Suppressor macrophage treated with lipopolysaccharide for 4 hours (primary cell): Measurements from ENCODE around the gene CCDC71.

Experiments
- DNase-seq: peaks from one replicate; pipeline ENCODE4 v3.0.0-alpha.2; 2020

Gene CCDC71

DNA sequence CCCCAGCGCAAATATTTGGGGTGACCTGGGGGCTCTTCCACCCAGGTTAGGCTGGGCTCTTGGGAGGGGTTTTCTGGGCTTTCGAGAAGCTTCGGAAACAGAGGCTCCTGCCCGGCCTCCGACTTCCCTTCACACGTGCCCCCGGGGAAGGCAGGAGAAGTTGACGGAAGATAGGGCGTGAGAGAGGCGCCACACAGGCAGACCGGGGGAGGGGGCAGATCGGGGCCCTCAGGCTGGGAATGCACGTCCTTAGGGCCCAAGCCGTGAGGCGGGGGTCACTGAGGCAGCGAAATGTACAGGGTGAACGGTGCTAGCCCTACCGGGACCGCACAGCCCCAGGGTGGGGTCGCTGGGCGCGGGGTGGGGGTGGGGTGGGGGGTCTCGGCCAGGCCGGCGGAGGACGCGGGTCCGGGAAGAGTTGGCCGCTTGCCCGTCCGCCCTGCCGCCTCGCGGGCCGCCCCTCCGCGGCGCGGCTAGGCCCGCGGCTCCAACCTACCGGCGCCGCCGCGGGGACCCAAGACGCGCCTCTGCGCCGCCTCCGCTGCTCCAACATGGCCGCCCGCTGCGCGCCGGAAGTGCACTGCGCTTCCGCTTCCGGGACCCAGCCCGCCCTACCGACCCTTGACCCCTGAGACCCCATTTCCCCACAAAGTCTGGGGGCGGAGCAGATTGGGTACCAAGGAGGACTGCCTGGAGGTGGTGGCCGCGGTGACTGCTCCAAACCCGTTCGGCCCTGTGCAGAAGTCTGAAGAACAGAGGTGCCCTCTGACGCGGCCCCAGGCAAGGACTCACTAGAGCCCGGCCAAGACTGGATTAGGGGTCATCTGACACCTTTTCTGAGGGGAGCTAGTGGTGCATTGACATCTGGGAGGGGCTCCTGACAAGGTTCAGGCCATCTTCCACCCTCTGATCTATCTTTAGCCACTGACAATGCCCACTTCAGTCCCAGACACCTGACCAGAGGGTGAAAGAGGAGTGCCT is at the start of gene CCDC71:
Gene CCDC71 (minus strand): TSS at position 561 of the 981 bp plus-strand sequence. CDS start 2,123 bp downstream, outside the sequence.
- DNase-seq, result peak; percentile 83

DNA sequence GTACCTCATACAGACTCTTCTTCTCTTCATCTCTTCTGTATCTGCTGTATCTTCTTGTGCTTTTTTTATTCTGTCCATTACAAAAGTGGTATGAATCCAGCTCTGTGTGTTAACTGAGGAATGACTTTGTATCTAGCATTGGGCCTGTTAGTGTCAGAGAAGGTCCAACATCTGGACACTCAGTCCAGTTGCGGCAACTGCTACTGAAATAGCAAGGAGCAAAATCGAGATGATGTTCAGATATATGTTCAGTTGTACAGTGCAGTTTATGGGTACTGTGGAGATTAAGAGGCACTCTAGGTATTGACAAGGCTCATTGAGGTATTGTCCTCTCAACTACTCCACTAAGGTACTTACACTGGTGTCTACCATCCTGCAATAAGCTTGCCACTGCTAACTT is 47.9 kb upstream of the CCDC71 start:
- no peak for DNase-seq

DNA sequence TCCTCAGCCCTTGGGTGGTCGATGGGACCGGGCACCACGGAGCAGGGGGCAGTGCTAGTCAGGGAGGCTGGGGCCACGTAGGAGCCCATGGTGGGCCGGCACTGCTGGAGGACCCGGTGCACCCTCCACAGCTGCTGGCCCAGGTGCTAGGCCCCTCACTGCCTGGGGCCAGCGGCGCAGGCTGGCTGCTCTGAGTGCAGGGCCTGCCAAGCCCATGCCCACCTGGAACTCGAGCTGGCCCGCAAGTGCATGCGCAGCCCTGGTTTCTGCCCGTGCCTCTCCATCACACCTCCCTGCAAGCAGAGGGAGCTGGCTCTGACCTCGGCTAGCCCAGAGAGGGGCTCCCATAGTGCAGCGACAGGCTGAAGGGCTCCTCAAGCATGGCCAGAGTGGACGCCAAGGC is 47.4 kb upstream of the CCDC71 start:
- no peak for DNase-seq

DNA sequence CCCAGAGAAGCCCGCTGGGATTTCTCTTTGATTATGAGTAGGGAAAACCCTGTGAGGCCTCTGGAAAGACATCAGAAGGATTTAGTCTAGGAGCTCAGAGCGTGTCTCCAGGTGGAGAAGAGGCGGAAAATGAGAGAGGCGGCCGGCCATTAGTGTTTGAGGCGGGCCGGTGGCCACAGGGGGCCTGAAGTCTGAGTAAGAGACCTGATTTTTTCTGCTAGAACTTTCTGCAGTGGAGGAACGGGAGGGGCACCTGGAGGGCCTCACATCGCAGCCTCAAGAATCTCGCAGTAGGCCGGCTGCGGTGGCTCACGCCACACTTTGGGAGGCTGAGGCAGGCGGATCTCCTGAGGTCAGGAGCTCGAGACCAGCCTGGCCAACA is 33.8 kb upstream of the CCDC71 start:
- DNase-seq, result no peak

DNA sequence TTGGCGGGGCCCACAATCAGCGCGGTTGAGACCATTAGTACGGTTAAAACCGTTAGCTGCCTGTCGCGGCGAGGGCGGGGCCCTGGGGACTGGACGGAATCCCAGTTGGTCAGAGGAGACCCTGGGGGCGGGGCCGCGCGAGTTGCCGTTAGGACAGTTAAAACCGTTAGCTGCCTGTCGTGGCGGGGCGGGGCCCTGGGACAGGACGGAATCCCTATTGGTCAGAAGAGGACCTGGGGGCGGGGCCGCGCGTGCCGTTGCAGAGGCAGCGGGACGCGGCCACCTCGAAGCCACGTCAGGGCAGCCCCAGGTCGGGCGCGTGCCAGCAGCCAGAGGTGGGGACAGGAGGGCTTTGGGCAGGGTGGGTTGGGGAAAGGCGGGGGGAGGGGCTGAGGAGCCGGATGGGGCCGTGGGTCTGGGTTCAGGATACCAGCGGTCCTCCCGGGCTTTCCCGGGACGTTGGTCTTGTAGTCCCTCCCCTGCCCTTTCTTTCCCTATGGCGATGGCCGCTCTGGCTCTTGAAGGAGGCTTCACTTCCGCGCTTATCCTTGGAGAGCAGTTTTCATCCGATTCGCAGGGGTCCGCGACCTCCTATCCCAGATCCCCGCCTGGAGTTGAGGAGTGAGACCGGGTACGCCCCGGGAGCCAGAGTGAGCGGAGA is 33.2 kb upstream of the CCDC71 start:
- no peak for DNase-seq

DNA sequence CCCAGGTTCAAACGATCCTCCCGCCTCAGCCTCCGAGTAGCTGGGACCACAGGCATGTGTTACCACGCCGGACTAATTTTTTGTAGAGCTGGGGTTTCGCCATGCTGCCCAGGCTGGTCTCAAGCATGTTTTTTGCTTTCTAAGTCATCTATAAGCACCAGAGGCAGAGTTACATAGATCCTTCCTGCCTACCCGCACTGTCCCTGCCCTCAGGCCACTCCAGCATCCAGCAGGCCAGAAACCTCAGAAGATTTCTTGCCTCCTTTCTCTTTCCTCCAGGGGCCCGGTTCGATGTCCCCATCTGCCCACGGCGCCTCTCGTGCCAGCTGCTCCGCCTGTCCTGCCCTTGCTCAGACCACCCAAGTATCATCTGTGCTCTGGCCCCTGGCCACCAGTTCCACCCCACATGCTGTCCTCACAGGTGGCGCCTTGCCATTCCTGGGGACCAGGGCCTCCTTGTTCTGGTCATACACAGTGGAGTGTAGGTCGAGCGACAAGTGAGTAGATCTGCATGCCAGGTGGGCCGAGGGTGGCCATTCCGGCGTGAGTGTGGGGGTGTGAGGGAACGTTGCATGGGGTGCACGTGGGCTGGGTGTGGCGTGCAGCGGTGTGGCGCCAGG is 32.6 kb upstream of the CCDC71 start:
- no peak for DNase-seq

DNA sequence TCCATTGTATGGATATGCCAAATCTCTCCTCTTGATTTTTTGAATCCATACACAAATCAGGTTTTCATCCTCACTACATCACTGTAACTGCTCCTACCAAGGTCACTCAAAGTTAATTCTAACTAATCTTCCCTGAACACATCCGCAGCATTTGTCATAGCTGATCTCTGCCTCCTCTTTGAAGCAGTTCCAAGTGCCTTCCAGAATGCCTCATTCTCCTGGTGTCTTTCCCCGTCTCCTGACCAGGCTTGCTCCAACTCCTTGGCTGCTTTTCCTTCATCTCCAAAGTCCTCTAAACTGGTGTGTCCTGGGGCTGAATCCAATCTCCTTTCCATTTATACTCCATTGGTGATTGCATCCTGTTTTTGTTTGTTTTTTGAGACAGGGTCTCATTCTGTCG is 32.0 kb upstream of the CCDC71 start:
- DNase-seq, result no peak

DNA sequence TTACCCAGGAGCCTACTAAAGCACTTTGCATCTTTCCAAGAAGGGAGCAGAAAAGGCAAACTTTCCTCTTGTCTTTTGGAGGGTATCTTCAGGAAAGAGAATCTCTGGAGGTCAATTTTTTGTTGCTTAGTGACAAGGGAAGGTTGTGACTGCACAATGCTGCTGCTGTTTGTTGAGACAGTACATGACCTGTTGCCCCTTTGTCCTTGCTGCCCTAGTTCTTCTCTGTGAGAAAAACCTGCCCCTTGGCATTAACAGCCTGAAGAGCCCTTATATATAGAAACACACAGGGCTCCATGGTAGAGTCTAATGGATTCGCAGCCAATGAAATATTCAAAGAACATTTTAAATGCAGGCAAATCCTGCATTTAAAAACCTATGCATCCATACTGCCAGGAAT is 25.6 kb upstream of the CCDC71 start:
- DNase-seq, result no peak

DNA sequence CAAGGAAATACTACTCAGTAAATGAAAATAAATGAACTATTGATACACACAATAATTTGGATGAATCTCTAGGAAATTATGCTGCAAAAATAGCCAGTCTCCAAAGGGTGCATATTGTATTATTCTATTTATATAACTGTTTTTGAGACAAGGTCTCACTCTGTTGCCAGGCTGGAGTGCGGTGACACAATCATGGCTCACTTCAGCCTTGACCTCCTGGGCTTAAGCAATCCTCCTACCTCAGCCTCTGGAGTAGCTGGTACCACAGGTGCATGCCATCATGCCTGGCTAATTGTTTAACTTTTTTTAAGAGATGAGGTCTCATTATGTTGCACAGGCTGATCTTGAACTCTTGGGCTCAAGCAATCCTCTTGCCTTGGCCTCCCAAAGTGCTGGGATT is 17.7 kb upstream of the CCDC71 start:
- DNase-seq, result no peak

DNA sequence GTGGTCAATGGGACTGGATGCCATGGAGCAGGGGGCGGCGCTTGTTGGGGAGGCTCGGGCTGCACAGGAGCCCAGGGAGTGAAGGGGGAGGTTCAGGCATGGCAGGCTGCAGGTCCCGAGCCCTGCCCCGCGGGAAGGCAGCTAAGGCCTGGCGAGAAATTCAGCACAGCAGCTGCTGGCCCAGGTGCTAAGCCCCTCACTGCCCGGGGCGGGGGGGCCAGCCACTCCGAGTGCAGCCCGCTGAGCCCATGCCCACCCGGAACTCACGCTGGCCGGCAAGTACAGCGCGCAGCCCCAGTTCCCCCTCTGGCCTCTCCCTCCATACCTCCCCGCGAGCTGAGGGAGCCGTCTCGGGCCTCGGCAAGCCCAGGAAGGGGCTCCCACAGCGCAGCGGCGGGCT is 16.6 kb upstream of the CCDC71 start:
- no peak for DNase-seq

DNA sequence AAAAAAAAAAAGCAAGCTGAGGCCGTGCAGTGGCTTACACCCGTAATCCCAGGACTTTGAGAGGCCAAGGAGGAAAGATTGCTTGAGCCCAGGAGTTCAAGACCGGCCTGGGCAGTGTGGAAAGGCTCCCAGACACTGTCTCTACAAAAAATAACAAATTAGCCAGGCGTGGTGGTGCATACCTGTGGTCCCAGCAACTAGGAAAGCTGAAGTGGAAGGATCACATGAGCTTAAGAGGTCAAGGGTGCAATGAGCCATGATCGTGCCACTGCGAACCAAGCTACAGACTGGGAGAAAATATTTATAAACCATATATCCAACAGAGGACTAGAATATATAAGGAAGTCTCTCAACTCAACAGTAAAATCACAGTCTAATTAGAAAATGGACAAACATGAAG is 15.2 kb upstream of the CCDC71 start:
- DNase-seq, result no peak

DNA sequence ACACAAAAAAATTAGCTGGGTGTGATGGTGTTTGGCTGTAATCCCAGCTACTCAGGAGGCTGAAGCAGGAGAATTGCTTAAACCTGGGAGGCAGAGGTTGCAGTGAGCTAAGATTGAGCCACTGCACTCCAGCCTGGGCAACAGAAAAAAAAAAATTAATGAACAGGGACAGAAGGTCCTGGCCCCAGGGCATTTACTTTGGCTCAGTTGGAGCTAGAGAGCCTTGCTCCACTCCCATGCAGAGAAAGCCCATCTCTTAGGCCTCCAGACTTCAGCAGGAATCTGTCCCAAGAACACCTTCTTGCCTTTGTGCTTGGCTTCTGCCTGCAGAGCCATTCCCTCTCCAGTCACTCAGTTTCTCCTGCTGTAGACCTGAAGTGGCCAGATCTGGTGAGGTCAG is 14.0 kb upstream of the CCDC71 start:
- DNase-seq, result no peak

DNA sequence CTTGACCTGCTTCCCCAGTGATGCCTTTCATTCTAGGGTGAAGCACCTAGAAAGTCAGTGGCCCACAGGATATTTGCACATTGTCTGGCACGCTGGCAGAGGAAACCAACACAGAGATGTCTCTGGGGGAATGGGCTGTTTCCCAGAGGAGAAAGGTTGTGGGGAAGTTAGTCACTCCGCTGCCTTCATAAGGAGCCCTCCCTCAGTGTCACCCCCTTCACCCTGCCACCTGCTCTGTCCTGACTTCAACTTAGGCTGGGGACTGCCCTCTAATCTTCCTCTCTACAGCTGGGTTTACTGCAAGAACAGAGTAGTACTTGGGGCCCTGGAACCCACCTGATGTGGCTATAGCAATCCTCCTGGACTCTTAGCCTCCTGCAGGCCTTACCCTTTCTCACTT is 10.9 kb upstream of the CCDC71 start:
- DNase-seq, result no peak

DNA sequence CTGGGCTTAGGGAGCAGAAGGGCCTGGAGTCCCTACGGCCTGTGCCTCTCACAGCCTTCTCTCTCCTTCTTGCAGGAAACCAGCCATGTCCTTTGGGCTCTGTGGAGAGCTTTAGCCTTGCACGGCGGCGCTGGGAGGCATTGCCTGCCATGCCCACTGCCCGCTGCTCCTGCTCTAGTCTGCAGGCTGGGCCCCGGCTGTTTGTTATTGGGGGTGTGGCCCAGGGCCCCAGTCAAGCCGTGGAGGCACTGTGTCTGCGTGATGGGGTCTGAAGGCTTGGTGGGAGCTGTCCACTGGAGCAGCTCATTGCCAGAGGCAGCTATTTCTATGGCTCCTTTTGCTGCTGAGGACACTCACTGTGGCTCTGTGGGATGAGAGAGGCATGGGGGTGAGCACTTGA is 9.4 kb upstream of the CCDC71 start:
- DNase-seq, result no peak

DNA sequence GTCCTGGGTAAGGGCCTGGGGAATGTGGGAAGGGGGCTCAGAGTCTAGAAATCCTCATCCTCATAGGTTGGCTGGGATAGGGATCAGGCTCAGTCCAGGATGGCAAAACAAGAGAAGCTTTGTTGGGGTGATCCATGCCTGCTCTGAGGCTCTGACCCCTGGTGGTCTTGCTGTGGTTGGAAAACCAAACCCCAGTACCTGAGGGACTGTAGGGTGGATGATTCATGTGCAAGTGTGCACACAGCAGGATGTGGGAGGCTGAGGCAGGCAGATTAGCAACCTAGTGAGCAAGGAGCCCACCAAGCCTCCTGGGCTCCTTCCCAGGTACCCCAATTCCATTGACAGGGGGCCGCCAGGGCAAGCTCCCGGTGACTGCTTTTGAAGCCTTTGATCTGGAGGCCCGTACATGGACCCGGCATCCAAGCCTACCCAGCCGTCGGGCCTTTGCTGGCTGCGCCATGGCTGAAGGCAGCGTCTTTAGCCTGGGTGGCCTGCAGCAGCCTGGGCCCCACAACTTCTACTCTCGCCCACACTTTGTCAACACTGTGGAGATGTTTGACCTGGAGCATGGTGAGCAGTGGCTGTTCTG is 8.4 kb upstream of the CCDC71 start:
- no peak for DNase-seq

DNA sequence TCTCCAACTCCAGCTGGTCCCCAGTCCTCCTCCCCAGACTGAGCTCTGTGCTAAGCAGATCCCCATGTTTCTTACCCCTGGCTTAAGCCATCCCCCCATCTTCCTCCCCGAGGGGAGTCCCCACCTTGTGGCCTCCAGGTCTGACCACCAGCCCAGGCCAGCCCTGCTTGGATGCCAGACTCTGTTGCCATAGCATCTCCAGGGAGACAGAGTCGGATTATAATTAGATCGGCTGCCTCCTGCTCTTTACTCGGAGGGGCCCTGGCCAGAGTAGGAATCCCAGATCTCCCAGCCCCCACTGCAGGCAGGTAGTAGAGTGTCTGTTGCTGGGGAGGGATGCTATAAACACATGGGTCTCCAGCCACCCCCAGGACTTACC is 7.7 kb upstream of the CCDC71 start:
- DNase-seq, result no peak

DNA sequence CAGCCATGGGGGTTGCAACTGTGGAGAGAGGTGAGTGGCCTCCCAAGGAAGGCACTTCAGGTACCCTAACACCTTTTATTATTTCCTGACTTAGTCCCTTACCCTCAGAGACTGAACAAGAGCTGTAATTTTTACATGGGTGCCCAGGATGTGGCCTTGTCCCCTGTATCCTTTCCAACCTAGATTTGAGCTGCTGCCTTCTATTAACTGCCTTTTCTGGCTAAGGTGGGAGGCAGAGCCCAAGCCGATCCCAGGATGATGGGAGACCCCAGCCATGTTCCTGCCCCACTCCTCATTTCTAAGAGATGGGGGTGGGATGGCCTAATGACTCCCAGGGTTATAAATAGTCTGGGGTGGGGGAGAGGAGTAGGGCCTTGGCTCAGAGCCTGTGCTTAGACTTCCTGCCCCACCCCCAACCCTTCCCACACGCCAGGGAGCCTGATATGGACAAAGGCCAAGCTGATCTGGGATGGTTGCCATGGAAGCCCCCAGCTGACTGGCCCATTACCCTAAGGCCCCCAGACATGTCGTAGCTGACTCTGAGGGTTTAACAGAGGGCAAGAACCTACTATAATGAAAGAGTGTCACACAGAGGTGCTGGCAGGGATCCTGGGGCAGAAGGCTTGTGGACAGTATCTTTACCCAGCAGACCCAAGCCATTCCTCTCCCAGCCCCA is 7.1 kb upstream of the CCDC71 start:
- DNase-seq, result no peak

DNA sequence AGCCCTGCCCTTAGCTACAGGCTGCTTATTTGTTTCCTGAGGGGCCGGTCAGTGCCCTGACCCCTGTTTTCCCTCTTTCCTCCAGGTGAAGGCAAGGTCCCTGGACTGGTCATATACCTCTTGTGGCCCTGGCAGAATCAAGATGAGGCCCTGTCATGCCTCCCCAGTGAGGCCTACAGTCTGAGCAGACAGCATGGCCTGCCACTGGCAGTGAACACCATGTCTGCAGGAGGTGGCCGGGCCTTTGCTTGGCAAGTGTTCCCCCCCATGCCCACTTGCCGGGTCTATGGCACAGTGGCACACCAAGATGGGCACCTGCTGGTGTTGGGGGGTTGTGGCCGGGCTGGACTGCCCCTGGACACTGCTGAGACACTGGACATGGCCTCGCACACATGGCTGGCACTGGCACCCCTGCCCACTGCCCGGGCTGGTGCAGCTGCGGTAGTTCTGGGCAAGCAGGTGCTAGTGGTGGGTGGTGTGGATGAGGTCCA is 6.5 kb upstream of the CCDC71 start:
- no peak for DNase-seq

DNA sequence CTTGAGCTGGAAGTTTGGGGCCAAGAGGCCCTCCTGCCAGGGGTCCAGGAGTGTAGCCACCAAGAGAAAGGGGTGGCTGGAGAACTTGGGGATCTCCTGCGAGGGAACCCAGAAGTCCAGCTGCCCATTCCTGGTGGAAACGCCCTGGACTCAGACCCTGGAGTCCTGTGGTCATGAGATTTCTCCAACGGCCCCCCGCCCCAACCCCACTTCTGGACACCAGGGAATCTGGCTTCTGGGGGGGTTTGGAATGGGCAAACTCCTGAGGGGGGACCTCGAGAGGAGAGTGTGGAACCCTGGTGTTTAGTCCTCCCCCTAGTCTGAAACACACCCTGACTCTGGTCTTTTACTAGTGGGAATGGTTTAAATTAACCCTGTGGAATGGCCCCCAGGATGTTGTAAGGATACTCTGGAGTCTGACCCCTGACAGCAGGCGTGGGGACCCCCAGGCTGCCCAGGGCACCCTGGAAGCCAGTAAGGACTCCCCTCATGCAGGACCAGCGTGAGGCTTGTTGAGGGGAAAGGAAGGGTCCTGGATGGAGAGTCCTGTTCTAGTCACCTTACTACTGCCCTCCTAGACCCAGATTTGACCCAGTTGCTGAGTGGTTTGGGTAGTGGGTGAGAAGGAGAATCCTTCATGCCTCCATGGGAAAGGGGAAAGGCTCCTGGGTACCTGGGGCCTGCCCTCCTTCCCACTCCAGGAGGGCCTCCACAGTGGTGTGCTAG is 5.8 kb upstream of the CCDC71 start:
- DNase-seq, result no peak

DNA sequence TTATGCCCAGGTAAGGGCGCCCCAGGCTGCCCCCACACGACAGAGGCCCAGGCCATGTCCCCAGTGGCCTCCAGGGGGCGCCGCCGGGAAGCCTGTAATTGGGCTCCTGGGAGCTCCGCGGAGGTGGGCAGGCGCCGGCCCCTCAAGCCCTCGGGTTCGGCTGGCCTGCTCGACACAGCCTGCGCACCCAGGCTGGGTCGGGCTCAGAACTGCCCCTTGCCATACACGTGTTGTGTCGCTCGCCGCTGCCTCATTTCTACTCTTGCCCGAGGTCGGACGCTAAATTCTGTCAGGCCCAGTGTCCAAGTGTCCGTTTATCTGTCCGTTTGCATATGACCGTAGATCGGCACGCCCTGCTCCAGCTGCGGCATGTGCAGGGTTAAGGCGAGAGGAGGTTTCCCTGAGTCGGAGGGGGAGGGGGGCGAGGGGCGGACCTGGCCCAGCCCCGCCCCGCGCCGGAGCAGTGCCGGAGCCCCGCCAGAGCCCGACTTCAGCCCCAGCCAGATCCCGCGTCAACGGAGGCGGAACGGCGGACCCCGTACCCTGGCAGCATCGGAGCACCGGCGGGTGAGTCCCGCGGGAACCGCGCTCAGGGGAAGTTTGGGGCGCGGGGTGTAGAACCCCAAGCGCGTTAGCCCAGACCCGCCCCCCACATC is 5.1 kb upstream of the CCDC71 start, which contains the start of gene KLHDC8B:
Gene KLHDC8B (plus strand): TSS at position 480 of the 656 bp plus-strand sequence. CDS start 1,172 bp downstream, outside the sequence.
- peak; percentile 85 for DNase-seq

DNA sequence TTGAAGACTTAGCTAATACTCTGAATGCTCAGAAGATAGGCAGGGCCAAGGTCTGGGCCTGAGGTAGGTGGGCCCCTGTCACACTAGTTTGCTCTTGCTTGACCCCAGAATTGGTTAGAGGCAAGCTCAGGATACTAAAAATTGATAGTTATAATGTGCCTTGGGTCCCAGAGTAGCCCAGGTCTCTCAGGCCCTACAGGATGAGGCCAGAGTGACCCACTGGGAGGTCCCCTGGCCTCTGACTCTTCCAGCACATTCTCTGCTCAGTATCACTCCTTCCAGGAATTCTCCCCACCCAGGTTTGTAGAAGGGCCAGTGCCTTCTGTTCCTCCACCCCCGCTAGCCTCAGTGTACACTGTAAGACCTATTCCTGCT is 4.6 kb upstream of the CCDC71 start:
- DNase-seq, result no peak
